BJ (cell line): ENCODE results near the gene CNOT6. TPM values are rescaled to one million over a fixed set of nuclear protein-coding genes. Genes with fewer than 3 reads are reported as not detected.

Source experiments
- CTCF ChIA-PET: fragments of 350-600 bp; formaldehyde crosslinking; extraction: SDS; loops from one replicate; lab custom pipeline; 2021; ENCODE audit warnings: antibody characterized with exemption, inconsistent platforms; lab: Yijun Ruan, JAX
- POLR2A ChIA-PET: fragments of 300-600 bp; sonication (Branson Sonifier 250); formaldehyde crosslinking; extraction: SDS; loops from one replicate; lab custom pipeline; 2021; ENCODE audit warnings: antibody characterized with exemption; lab: Charles Lee
- DNase-seq: peaks from one replicate; pipeline ENCODE4 v3.0.0-alpha.2; 2011; ENCODE audit warnings: low read depth
- H3K27me3 ChIP-seq: 2 replicates; pipeline ENCODE4 v1.6.0; 2011; ENCODE audit warnings: low read length; ENCODE audit not compliant: control insufficient read depth, insufficient read depth
- H3K36me3 ChIP-seq: 2 replicates; pipeline ENCODE4 v1.5.1; 2011; ENCODE audit warnings: low read length; ENCODE audit not compliant: control insufficient read depth, insufficient read depth
- H3K4me3 ChIP-seq: 2 replicates; pipeline ENCODE4 v1.5.1; 2011; ENCODE audit warnings: low read depth, mild to moderate bottlenecking, control low read depth, low read length
- polyA plus RNA-seq: library from polyadenylated mRNA; depleted of rRNA; stranded (reverse); fragments of >200 nt; gene quantifications from 2 replicates; pipeline ENCODE4 v1.2.3, GENCODE V29; 2011
- TF ChIP-seq, protein P1 (sequence below): IDR thresholded peaks from 2 replicates; pipeline ENCODE4 v1.5.1; 2011; ENCODE audit warnings: low read depth, mild to moderate bottlenecking, control low read depth, inconsistent platforms, low read length, moderate library complexity; ENCODE audit not compliant: insufficient read depth

The CNOT6 gene
- polyA plus RNA-seq, 1 experiment, result 3.9 TPM

GRCh38 chr5:180609817-180610550 lies 115.8 kb downstream of the CNOT6 start:
- TF ChIP-seq, protein P1, sequence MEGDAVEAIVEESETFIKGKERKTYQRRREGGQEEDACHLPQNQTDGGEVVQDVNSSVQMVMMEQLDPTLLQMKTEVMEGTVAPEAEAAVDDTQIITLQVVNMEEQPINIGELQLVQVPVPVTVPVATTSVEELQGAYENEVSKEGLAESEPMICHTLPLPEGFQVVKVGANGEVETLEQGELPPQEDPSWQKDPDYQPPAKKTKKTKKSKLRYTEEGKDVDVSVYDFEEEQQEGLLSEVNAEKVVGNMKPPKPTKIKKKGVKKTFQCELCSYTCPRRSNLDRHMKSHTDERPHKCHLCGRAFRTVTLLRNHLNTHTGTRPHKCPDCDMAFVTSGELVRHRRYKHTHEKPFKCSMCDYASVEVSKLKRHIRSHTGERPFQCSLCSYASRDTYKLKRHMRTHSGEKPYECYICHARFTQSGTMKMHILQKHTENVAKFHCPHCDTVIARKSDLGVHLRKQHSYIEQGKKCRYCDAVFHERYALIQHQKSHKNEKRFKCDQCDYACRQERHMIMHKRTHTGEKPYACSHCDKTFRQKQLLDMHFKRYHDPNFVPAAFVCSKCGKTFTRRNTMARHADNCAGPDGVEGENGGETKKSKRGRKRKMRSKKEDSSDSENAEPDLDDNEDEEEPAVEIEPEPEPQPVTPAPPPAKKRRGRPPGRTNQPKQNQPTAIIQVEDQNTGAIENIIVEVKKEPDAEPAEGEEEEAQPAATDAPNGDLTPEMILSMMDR, result no peak
- H3K27me3 ChIP-seq, result no peaks in the 10 kb centered on the region
- POLR2A ChIA-PET, result no interaction called here
- no peak for DNase-seq
- CTCF ChIA-PET, result interaction anchor here (0.7 to 2.2 kb wide), 3 partner anchors 9 to 317 kb away, joined by 3 to 9 read pairs (median 3); no protein-coding TSS in a partner anchor
- H3K36me3 ChIP-seq, result no peaks in the 10 kb centered on the region
- no peak overlapping the region for H3K4me3 ChIP-seq

- H3K4me3 ChIP-seq, result no peak overlapping the region
- ChIA-PET POLR2A (interaction anchor here (0.6 kb wide), 1 partner anchor 38 kb away, joined by 19 read pairs; the partner anchor contains the start of gene FLT4), CTCF (interaction anchor here (1.3 kb wide), 1 partner anchor 318 kb away, joined by 3 read pairs; no protein-coding TSS in a partner anchor)
- no peaks in the 10 kb centered on the region for H3K27me3 ChIP-seq
- H3K36me3 ChIP-seq, result no peaks in the 10 kb centered on the region
- TF ChIP-seq, protein P1, result no peak
- DNase-seq, result no peak
These were observed 117.1 kb downstream of the CNOT6 start for GRCh38 chr5:180611140-180611850.

DNA sequence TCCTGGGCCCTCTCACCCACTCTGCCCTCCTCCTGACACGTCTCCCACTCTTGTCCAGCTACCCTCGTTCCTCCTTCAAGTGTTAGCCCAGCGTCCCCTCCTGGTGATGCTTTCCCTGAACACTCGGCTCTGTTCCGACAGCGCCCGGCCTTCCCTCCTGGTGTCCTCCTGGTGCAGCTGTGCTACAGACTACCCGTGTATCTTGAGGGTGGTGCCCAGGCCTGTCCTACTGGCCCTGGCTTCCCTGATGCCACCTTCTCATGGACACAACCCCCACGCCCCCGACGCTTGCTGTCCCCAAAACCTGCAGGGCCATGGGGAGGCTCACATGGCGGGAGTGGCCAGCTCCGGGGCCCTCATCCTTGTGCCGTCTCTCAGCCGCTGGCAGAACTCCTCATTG lies 118.5 kb downstream of the CNOT6 start:
- ChIA-PET CTCF (no interaction called here), POLR2A (no interaction called here)
- DNase-seq, result no peak
- Histone ChIP-seq H3K36me3 (no peaks in the 10 kb centered on the region), H3K4me3 (no peak overlapping the region), H3K27me3 (no peaks in the 10 kb centered on the region)
- TF ChIP-seq, protein P1, result no peak

GRCh38 chr5:180613188-180613813 lies 119.1 kb downstream of the CNOT6 start:
- POLR2A ChIA-PET, result no interaction called here
- no peak for DNase-seq
- Histone ChIP-seq H3K4me3 (no peak overlapping the region), H3K27me3 (no peaks in the 10 kb centered on the region), H3K36me3 (no peaks in the 10 kb centered on the region)
- CTCF ChIA-PET, result interaction anchor here (0.6 kb wide), 1 partner anchor 11 kb away, joined by 3 read pairs; no protein-coding TSS in a partner anchor
- TF ChIP-seq, protein P1, result no peak

DNA sequence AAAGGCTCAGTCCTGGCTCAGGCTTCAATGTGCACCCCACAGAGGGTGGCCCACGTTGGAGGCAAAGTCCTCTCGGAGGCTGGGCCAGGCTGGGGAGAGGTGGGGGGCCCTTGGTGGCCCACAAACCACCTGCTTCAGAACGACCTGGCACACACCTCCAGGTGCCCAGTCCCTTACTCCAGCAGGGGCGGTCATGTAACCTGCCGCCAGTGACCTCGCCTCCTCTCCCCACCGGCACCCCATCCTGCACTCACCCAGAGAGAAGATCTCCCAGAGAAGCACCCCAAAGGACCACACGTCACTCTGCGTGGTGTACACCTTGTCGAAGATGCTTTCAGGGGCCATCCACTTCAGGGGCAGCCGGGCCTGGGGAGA lies 119.6 kb downstream of the CNOT6 start:
- CTCF ChIA-PET, result interaction anchor here (0.6 kb wide), 1 partner anchor 12 kb away, joined by 3 read pairs; no protein-coding TSS in a partner anchor
- POLR2A ChIA-PET, result no interaction called here
- Histone ChIP-seq H3K36me3 (no peaks in the 10 kb centered on the region), H3K27me3 (no peaks in the 10 kb centered on the region), H3K4me3 (no peak overlapping the region)
- no peak for DNase-seq
- TF ChIP-seq, protein P1, result no peak
